ENCODE results near the gene MEG3. TPM values are rescaled to one million over a fixed set of nuclear protein-coding genes. Genes with fewer than 3 reads are reported as not detected.

MEG3 gene
- total and polyA plus RNA-seq, 2 donors = 12.6 to 103 TPM

GRCh38 chr14:100890061-100890850 is 64.3 kb downstream of the MEG3 start:
- Histone ChIP-seq H3K4me1 (ENCODE audit: control insufficient read depth in 2 of 2, insufficient read depth in 2 of 2, low read length in 2 of 2) (peaks cover 0 to 4% of the 10 kb centered on the region in 2 donors), H3K27ac (ENCODE audit: low read depth in 1 of 2, low read length in 1 of 2) (no peak overlapping the region), H3K9me3 (ENCODE audit: control insufficient read depth in 2 of 2, insufficient read depth in 1 of 2, low read length in 1 of 2) (no peaks in the 10 kb centered on the region), H3K27me3 (ENCODE audit: control insufficient read depth in 2 of 2, insufficient read depth in 1 of 2, low read length in 1 of 2) (no peaks in the 10 kb centered on the region), H3K4me3 (ENCODE audit: low read length in 2 of 2) (no peak overlapping the region), H3K36me3 (ENCODE audit: control insufficient read depth in 2 of 2, insufficient read depth in 2 of 2, low read length in 1 of 2) (no peaks in the 10 kb centered on the region)
- WGBS = 91% methylated on average over 8 of the region's 8 CpGs
- DNase-seq (ENCODE audit: low read depth in 6 of 9, low spot score in 9 of 9) = no peak

DNA sequence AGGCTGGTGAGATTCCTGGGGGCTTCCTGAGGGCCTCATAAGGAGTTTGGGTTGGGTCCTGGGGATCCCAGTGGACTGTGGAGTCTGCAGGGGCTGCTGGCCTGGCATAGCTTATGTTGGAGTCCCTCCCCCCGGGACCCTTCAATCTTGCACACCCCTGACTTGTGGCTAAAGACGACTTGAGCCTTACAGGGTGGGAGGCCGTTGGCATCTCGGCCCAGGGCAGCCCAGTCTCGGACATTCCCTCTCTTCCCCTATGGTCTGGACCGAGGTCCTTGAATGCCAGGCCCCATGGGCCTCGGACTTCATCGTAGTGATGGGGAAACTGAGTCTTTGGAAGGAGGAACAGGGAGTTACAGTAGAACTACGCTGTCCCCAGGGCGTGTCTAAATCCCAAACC is 65.1 kb downstream of the MEG3 start:
- Histone ChIP-seq H3K27ac (ENCODE audit: low read depth in 1 of 2, low read length in 1 of 2) (no peak overlapping the region), H3K27me3 (ENCODE audit: control insufficient read depth in 2 of 2, insufficient read depth in 1 of 2, low read length in 1 of 2) (no peaks in the 10 kb centered on the region), H3K4me1 (ENCODE audit: control insufficient read depth in 2 of 2, insufficient read depth in 2 of 2, low read length in 2 of 2) (peaks cover 0 to 4% of the 10 kb centered on the region in 2 donors), H3K4me3 (ENCODE audit: low read length in 2 of 2) (no peak overlapping the region), H3K9me3 (ENCODE audit: control insufficient read depth in 2 of 2, insufficient read depth in 1 of 2, low read length in 1 of 2) (no peaks in the 10 kb centered on the region), H3K36me3 (ENCODE audit: control insufficient read depth in 2 of 2, insufficient read depth in 2 of 2, low read length in 1 of 2) (no peaks in the 10 kb centered on the region)
- 89% methylated on average over 10 of the region's 10 CpGs for whole genome bisulfite sequencing
- no peak for DNase-seq (ENCODE audit: low read depth in 6 of 9, low spot score in 9 of 9)

DNA sequence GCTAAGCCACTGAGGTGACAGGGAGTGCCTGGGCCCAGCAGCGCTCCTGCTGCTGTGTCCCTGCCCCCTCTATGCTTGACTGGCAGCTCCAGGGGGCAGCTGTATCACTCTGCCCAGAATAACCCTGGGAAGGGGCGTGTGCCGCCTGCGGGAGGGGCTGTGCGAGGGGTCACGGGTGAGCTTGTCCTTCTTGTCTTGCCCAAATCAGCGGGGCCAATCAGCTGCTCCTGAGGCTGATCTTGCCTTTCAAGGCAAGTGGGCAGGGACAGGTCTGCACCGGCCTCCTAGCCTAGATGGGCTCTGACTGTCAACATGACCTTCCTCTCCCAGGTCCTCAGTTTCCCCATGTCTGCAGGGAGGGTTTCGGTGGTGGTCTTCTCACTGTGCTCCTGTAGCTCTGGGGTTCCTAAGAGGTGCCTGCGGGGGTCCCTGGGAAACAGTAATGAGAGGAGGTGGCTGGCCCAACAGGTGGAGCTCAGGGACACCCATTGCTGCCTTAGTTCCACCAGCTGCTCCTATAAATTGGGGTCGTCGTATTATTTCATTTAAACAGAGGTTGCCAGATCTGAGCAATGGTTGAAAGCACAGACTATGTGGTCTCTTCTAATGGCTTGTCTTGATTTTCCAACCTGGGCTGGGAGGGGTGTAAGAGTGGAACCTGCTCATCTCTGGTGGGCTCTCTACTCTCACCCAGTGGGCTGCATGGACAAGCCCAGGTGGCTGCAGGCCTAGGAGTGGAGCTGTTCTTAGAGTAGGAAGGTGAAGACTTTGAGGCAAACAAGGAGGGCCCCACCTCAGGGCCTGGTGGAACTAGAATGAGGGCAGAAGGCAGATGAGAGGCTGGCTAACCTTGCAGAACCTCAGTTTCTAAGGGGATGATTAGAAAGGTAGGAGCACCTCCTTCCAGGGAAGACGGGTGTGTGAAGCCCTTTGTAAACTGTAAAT is 65.9 kb downstream of the MEG3 start:
- 97% methylated on average over 13 of the region's 13 CpGs for WGBS
- DNase-seq (ENCODE audit: low read depth in 6 of 9, low spot score in 9 of 9) = no peak
- Histone ChIP-seq H3K27me3 (ENCODE audit: control insufficient read depth in 2 of 2, insufficient read depth in 1 of 2, low read length in 1 of 2) (no peaks in the 10 kb centered on the region), H3K4me1 (ENCODE audit: control insufficient read depth in 2 of 2, insufficient read depth in 2 of 2, low read length in 2 of 2) (peaks cover 0 to 4% of the 10 kb centered on the region in 2 donors), H3K36me3 (ENCODE audit: control insufficient read depth in 2 of 2, insufficient read depth in 2 of 2, low read length in 1 of 2) (no peaks in the 10 kb centered on the region), H3K4me3 (ENCODE audit: low read length in 2 of 2) (no peak overlapping the region), H3K9me3 (ENCODE audit: control insufficient read depth in 2 of 2, insufficient read depth in 1 of 2, low read length in 1 of 2) (no peaks in the 10 kb centered on the region), H3K27ac (ENCODE audit: low read depth in 1 of 2, low read length in 1 of 2) (no peak overlapping the region)

- DNase-seq (ENCODE audit: low read depth in 6 of 9, low spot score in 9 of 9) = no peak
- 94% methylated on average over 17 of the region's 17 CpGs for WGBS
Measured at GRCh38 chr14:100892496-100893227, 66.7 kb downstream of the MEG3 start.

DNA sequence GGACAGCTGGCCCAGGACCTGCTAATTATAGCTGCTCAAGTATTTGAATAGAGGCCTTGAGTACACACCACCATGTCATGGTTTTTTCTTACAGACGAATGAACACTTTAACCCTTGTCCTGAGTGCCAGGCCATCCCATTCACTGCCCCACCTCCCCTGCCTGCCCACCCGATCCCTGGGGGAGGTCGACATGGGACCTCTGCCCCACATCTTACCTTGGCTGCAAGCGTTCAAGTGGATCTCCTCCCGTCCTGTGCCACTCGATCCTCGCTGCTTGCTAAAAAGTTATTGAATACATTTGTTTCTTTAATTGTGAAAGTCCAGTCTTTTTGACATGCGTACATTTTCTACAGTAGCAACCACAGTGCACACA is 67.3 kb downstream of the MEG3 start:
- Histone ChIP-seq H3K9me3 (ENCODE audit: control insufficient read depth in 2 of 2, insufficient read depth in 1 of 2, low read length in 1 of 2) (no peaks in the 10 kb centered on the region), H3K27me3 (ENCODE audit: control insufficient read depth in 2 of 2, insufficient read depth in 1 of 2, low read length in 1 of 2) (no peaks in the 10 kb centered on the region), H3K4me3 (ENCODE audit: low read length in 2 of 2) (no peak overlapping the region), H3K36me3 (ENCODE audit: control insufficient read depth in 2 of 2, insufficient read depth in 2 of 2, low read length in 1 of 2) (no peaks in the 10 kb centered on the region), H3K27ac (ENCODE audit: low read depth in 1 of 2, low read length in 1 of 2) (no peak overlapping the region), H3K4me1 (ENCODE audit: control insufficient read depth in 2 of 2, insufficient read depth in 2 of 2, low read length in 2 of 2) (no peaks in the 10 kb centered on the region)
- WGBS = 95% methylated on average over 8 of the region's 8 CpGs
- no peak for DNase-seq (ENCODE audit: low read depth in 6 of 9, low spot score in 9 of 9)

More at GRCh38 chr14:100892496-100893227, 66.7 kb downstream of the MEG3 start:
- no peaks in the 10 kb centered on the region for H3K36me3 ChIP-seq (ENCODE audit: control insufficient read depth in 2 of 2, insufficient read depth in 2 of 2, low read length in 1 of 2)
- H3K27me3 ChIP-seq (ENCODE audit: control insufficient read depth in 2 of 2, insufficient read depth in 1 of 2, low read length in 1 of 2) = no peaks in the 10 kb centered on the region
- H3K27ac ChIP-seq (ENCODE audit: low read depth in 1 of 2, low read length in 1 of 2) = no peak overlapping the region
- no peaks in the 10 kb centered on the region for H3K9me3 ChIP-seq (ENCODE audit: control insufficient read depth in 2 of 2, insufficient read depth in 1 of 2, low read length in 1 of 2)
- no peaks in the 10 kb centered on the region for H3K4me1 ChIP-seq (ENCODE audit: control insufficient read depth in 2 of 2, insufficient read depth in 2 of 2, low read length in 2 of 2)
- no peak overlapping the region for H3K4me3 ChIP-seq (ENCODE audit: low read length in 2 of 2)

- Histone ChIP-seq H3K27me3 (ENCODE audit: control insufficient read depth in 2 of 2, insufficient read depth in 1 of 2, low read length in 1 of 2) (peaks cover 2 to 3% of the 10 kb centered on the region in 2 donors), H3K27ac (ENCODE audit: low read depth in 1 of 2, low read length in 1 of 2) (no peak overlapping the region), H3K4me3 (ENCODE audit: low read length in 2 of 2) (no peak overlapping the region), H3K4me1 (ENCODE audit: control insufficient read depth in 2 of 2, insufficient read depth in 2 of 2, low read length in 2 of 2) (no peaks in the 10 kb centered on the region), H3K9me3 (ENCODE audit: control insufficient read depth in 2 of 2, insufficient read depth in 1 of 2, low read length in 1 of 2) (no peaks in the 10 kb centered on the region), H3K36me3 (ENCODE audit: control insufficient read depth in 2 of 2, insufficient read depth in 2 of 2, low read length in 1 of 2) (no peaks in the 10 kb centered on the region)
- no peak for DNase-seq (ENCODE audit: low read depth in 6 of 9, low spot score in 9 of 9)
- WGBS = 94% methylated on average over 11 of the region's 11 CpGs
Measured at GRCh38 chr14:100893760-100894159, 67.8 kb downstream of the MEG3 start.

DNA sequence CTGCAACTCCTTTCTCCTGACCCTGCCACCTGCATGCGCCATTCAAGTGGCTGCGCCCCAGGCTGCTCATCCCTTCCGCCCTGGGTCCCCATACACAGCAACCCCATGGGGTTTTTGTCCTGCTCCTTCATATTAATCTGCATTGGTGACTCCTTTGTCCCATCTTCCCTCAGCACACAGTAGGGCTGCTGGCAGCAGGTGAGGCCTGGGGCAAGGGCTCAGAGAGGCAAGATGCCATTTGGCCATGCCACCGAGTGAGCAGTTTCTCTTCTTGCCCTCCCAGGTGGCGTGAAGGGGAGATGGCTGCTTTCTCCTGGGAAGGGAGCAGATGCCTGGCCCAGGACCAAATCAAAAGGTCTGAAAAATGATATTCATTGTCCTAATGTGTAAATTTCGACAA is 68.5 kb downstream of the MEG3 start:
- DNase-seq (ENCODE audit: low read depth in 6 of 9, low spot score in 9 of 9) = no peak
- WGBS = 94% methylated on average over 6 of the region's 6 CpGs
- H3K9me3 ChIP-seq (ENCODE audit: control insufficient read depth in 2 of 2, insufficient read depth in 1 of 2, low read length in 1 of 2) = no peaks in the 10 kb centered on the region
- no peak overlapping the region for H3K4me3 ChIP-seq (ENCODE audit: low read length in 2 of 2)
- H3K27me3 ChIP-seq (ENCODE audit: control insufficient read depth in 2 of 2, insufficient read depth in 1 of 2, low read length in 1 of 2) = peaks cover 3 to 8% of the 10 kb centered on the region in 2 donors
- H3K27ac ChIP-seq (ENCODE audit: low read depth in 1 of 2, low read length in 1 of 2) = no peak overlapping the region
- no peaks in the 10 kb centered on the region for H3K36me3 ChIP-seq (ENCODE audit: control insufficient read depth in 2 of 2, insufficient read depth in 2 of 2, low read length in 1 of 2)
- peaks cover 0 to 4% of the 10 kb centered on the region in 2 donors for H3K4me1 ChIP-seq (ENCODE audit: control insufficient read depth in 2 of 2, insufficient read depth in 2 of 2, low read length in 2 of 2)

DNA sequence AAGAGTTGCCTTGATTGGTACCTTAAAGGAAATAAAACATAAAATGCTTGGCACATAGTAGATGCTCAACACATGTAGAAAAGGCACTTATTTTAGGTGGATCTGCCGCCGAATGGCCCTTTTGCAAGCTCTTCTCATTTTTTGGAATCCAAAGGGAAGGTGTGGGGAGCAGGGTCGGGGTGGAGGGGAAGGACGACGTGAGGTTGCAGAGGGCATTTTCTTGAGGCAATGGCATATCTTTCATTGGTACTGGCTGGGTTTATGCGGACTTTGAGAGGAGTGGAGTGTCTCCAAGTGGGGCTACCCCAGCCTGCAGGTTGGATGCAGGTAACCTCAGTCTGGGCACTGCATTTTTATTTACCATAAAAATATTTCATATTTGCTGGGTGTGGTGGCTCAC is 69.5 kb downstream of the MEG3 start:
- Histone ChIP-seq H3K27ac (ENCODE audit: low read depth in 1 of 2, low read length in 1 of 2) (no peak overlapping the region), H3K4me1 (ENCODE audit: control insufficient read depth in 2 of 2, insufficient read depth in 2 of 2, low read length in 2 of 2) (peaks cover 0 to 4% of the 10 kb centered on the region in 2 donors), H3K27me3 (ENCODE audit: control insufficient read depth in 2 of 2, insufficient read depth in 1 of 2, low read length in 1 of 2) (peaks cover 9 to 16% of the 10 kb centered on the region in 2 donors), H3K9me3 (ENCODE audit: control insufficient read depth in 2 of 2, insufficient read depth in 1 of 2, low read length in 1 of 2) (no peaks in the 10 kb centered on the region), H3K4me3 (ENCODE audit: low read length in 2 of 2) (no peak overlapping the region), H3K36me3 (ENCODE audit: control insufficient read depth in 2 of 2, insufficient read depth in 2 of 2, low read length in 1 of 2) (no peaks in the 10 kb centered on the region)
- WGBS = 96% methylated on average over 6 of the region's 6 CpGs
- no peak for DNase-seq (ENCODE audit: low read depth in 6 of 9, low spot score in 9 of 9)
